Ishikawa (cell line): Measurements from ENCODE around the gene EFS.

ENCODE experiments used
- CEBPB ChIP-seq: IDR thresholded peaks from 2 replicates; pipeline ENCODE4 v1.6.1; 2012
- CREB1 ChIP-seq: IDR thresholded peaks from 2 replicates; pipeline ENCODE4 v1.6.1; 2012; ENCODE audit warnings: low read depth
- EGR1 ChIP-seq: IDR thresholded peaks from 2 replicates; pipeline ENCODE4 v1.6.1; 2012
- FOXM1 ChIP-seq: IDR thresholded peaks from 2 replicates; pipeline ENCODE4 v1.6.1; 2012; ENCODE audit warnings: low read depth, borderline replicate concordance
- MAX ChIP-seq: IDR thresholded peaks from 2 replicates; pipeline ENCODE4 v1.6.1; 2012
- NFIC ChIP-seq: IDR thresholded peaks from 2 replicates; pipeline ENCODE4 v1.6.1; 2012
- RAD21 ChIP-seq: IDR thresholded peaks from 2 replicates; pipeline ENCODE4 v1.6.1; 2012; ENCODE audit warnings: low read depth
- REST ChIP-seq: IDR thresholded peaks from 2 replicates; pipeline ENCODE4 v1.6.1; 2012; ENCODE audit warnings: low read depth, mild to moderate bottlenecking
- TAF1 ChIP-seq: IDR thresholded peaks from 2 replicates; pipeline ENCODE4 v1.6.1; 2012; ENCODE audit warnings: low read depth, mild to moderate bottlenecking
- TCF12 ChIP-seq: IDR thresholded peaks from 2 replicates; pipeline ENCODE4 v1.6.1; 2012; ENCODE audit warnings: low read depth
- TEAD4 ChIP-seq: IDR thresholded peaks from 2 replicates; pipeline ENCODE4 v1.6.1; 2012
- USF1 ChIP-seq: IDR thresholded peaks from 2 replicates; pipeline ENCODE4 v1.6.1; 2012
- YY1 ChIP-seq: IDR thresholded peaks from 2 replicates; pipeline ENCODE4 v1.6.1; 2012; ENCODE audit warnings: low read depth
- ZBTB7A ChIP-seq: IDR thresholded peaks from 2 replicates; pipeline ENCODE4 v1.6.1; 2012; ENCODE audit warnings: low read depth

Gene EFS

GRCh38 chr14:23349156-23349845 lies 15.7 kb downstream of the EFS start:
- TF ChIP-seq TAF1, result no peak
- no peak for TF ChIP-seq CEBPB

- TF ChIP-seq YY1 (no peak), USF1 (no peak), TEAD4 (no peak), TAF1 (no peak), REST (no peak)
Measured at GRCh38 chr14:23348297-23348655, 16.7 kb downstream of the EFS start.

GRCh38 chr14:23347406-23348296 lies 17.3 kb downstream of the EFS start:
- TF ChIP-seq ZBTB7A (no peak), FOXM1 (no peak), RAD21 (no peak), EGR1 (no peak), TAF1 (no peak), CEBPB (no peak), YY1 (no peak), TEAD4 (no peak)

GRCh38 chr14:23346693-23347405 lies 18.1 kb downstream of the EFS start:
- TF ChIP-seq ZBTB7A (no peak), EGR1 (no peak), TCF12 (no peak), RAD21 (no peak), MAX (no peak)

- TF ChIP-seq CREB1, result no peak
- no peak for TF ChIP-seq TEAD4
- TF ChIP-seq YY1, result no peak
- no peak for TF ChIP-seq RAD21
- no peak for TF ChIP-seq USF1
- no peak for TF ChIP-seq REST
- TF ChIP-seq FOXM1, result no peak
- TF ChIP-seq TAF1, result no peak
- no peak for TF ChIP-seq ZBTB7A
- TF ChIP-seq CEBPB, result no peak
Measured at GRCh38 chr14:23345987-23346692, 18.8 kb downstream of the EFS start.

- TF ChIP-seq NFIC (no peak), ZBTB7A (no peak), CEBPB (no peak), TAF1 (no peak), YY1 (no peak), RAD21 (no peak), TEAD4 (no peak), MAX (no peak), CREB1 (no peak)
Measured at GRCh38 chr14:23344481-23344880, 20.5 kb downstream of the EFS start.
